8988T (cell line): ENCODE data around the gene BOC.

Source experiments
- DNase-seq: peaks from one replicate; pipeline ENCODE4 v3.0.0; 2011

BOC gene

GRCh38 chr3:113250566-113250965, 39.2 kb downstream of the BOC start:
- DNase-seq, result no peak

- DNase-seq, result no peak
Observed at GRCh38 chr3:113251817-113252216, 40.5 kb downstream of the BOC start.

GRCh38 chr3:113252553-113252952, 41.2 kb downstream of the BOC start:
- DNase-seq, result no peak

GRCh38 chr3:113253702-113254101, 42.3 kb downstream of the BOC start:
- no peak for DNase-seq

- no peak for DNase-seq
Observed at GRCh38 chr3:113254171-113254947, 43.0 kb downstream of the BOC start.

- no peak for DNase-seq
Observed at GRCh38 chr3:113255100-113255853, 43.9 kb downstream of the BOC start.

GRCh38 chr3:113255854-113256615, 44.7 kb downstream of the BOC start:
- no peak for DNase-seq

- DNase-seq, result no peak
Observed at GRCh38 chr3:113258361-113258760, 47.0 kb downstream of the BOC start.

- DNase-seq, result no peak
Observed at GRCh38 chr3:113259196-113259595, 47.8 kb downstream of the BOC start.

GRCh38 chr3:113261063-113261625, 49.8 kb downstream of the BOC start:
- DNase-seq, result no peak

- DNase-seq, result no peak
Observed at GRCh38 chr3:113261626-113262303, 50.4 kb downstream of the BOC start.

GRCh38 chr3:113262304-113262665, 50.9 kb downstream of the BOC start:
- DNase-seq, result no peak

GRCh38 chr3:113263020-113263419, 51.7 kb downstream of the BOC start:
- no peak for DNase-seq

- DNase-seq, result no peak
Observed at GRCh38 chr3:113263778-113264177, 52.4 kb downstream of the BOC start.

- DNase-seq, result no peak
Observed at GRCh38 chr3:113264283-113265131, 53.1 kb downstream of the BOC start.

- no peak for DNase-seq
Observed at GRCh38 chr3:113265231-113265630, 53.9 kb downstream of the BOC start.

GRCh38 chr3:113266738-113267137, 55.4 kb downstream of the BOC start:
- no peak for DNase-seq

GRCh38 chr3:113268311-113268710, 57.0 kb downstream of the BOC start:
- DNase-seq, result no peak

- no peak for DNase-seq
Observed at GRCh38 chr3:113268942-113269341, 57.6 kb downstream of the BOC start.

GRCh38 chr3:113269661-113270060, 58.3 kb downstream of the BOC start:
- DNase-seq, result no peak

GRCh38 chr3:113270068-113270467, 58.7 kb downstream of the BOC start:
- DNase-seq, result no peak

GRCh38 chr3:113270786-113271185, 59.4 kb downstream of the BOC start:
- no peak for DNase-seq
